Trophoblast cell (in vitro differentiated cells and primary cell): ENCODE data around the gene ATL2.

Source experiments
- DNase-seq, 2 donors: peaks; one replicate each; pipeline ENCODE4 v3.0.0-alpha.2; 2016
- H2AFZ ChIP-seq: 2 replicates; pipeline ENCODE4 v1.6.1; 2013; ENCODE audit warnings: low read length, moderate library complexity, mild to moderate bottlenecking; ENCODE audit not compliant: insufficient read depth, poor library complexity
- H2AK5ac ChIP-seq: 2 replicates; pipeline ENCODE4 v1.6.1; 2013; ENCODE audit warnings: mild to moderate bottlenecking, low read length
- H2BK120ac ChIP-seq: 2 replicates; pipeline ENCODE4 v1.6.1; 2013; ENCODE audit warnings: low read length, mild to moderate bottlenecking, moderate library complexity; ENCODE audit not compliant: insufficient read depth, poor library complexity
- H2BK12ac ChIP-seq: 2 replicates; pipeline ENCODE4 v1.6.1; 2013; ENCODE audit warnings: mild to moderate bottlenecking, low read length, moderate library complexity
- H2BK5ac ChIP-seq: 2 replicates; pipeline ENCODE4 v1.6.1; 2013; ENCODE audit warnings: low read length, low read depth, moderate library complexity, mild to moderate bottlenecking; ENCODE audit not compliant: poor library complexity
- H3K14ac ChIP-seq: 2 replicates; pipeline ENCODE4 v1.6.1; 2013; ENCODE audit warnings: mild to moderate bottlenecking, low read length
- H3K18ac ChIP-seq: 2 replicates; pipeline ENCODE4 v1.6.1; 2013; ENCODE audit warnings: mild to moderate bottlenecking, low read length
- H3K23ac ChIP-seq: 2 replicates; pipeline ENCODE4 v1.6.1; 2013; ENCODE audit warnings: low read length
- H3K27ac ChIP-seq: 2 replicates; pipeline ENCODE4 v1.5.1; 2013; ENCODE audit warnings: low read depth, mild to moderate bottlenecking, inconsistent platforms, low read length, moderate library complexity
- H3K27me3 ChIP-seq: 2 replicates; pipeline ENCODE4 v1.6.1; 2013; ENCODE audit warnings: inconsistent platforms, mild to moderate bottlenecking, low read length, moderate library complexity; ENCODE audit not compliant: insufficient read depth
- H3K36me3 ChIP-seq, 2 experiments: 1 replicate in 1 of 2; 2 replicates in 1 of 2; pipeline ENCODE4 v1.6.1; 2013; ENCODE audit warnings: low read length in 2 of 2, mild to moderate bottlenecking in 2 of 2, moderate library complexity in 1 of 2; ENCODE audit not compliant: insufficient read depth in 2 of 2, control insufficient read depth in 1 of 2
- H3K4ac ChIP-seq: 2 replicates; pipeline ENCODE4 v1.6.1; 2013; ENCODE audit warnings: low read depth, mild to moderate bottlenecking, low read length, moderate library complexity
- H3K4me1 ChIP-seq, 2 experiments: 1 replicate in 1 of 2; 2 replicates in 1 of 2; pipeline ENCODE4 v1.6.1; 2013; ENCODE audit warnings: low read length in 2 of 2, mild to moderate bottlenecking in 2 of 2, moderate library complexity in 1 of 2; ENCODE audit not compliant: insufficient read depth in 2 of 2, control insufficient read depth in 1 of 2
- H3K4me2 ChIP-seq: 2 replicates; pipeline ENCODE4 v1.6.1; 2013; ENCODE audit warnings: inconsistent platforms, mild to moderate bottlenecking, low read length, moderate library complexity
- H3K4me3 ChIP-seq: 2 replicates; pipeline ENCODE4 v1.5.1; 2013; ENCODE audit warnings: mild to moderate bottlenecking, low read depth, low read length, inconsistent platforms
- H3K79me1 ChIP-seq: one replicate; pipeline ENCODE4 v1.6.1; 2013; ENCODE audit warnings: low read length
- H3K79me2 ChIP-seq: 2 replicates; pipeline ENCODE4 v1.6.1; 2013; ENCODE audit warnings: low read length, mild to moderate bottlenecking; ENCODE audit not compliant: control insufficient read depth, insufficient read depth, poor library complexity
- H3K9ac ChIP-seq: 2 replicates; pipeline ENCODE4 v1.6.1; 2013; ENCODE audit warnings: mild to moderate bottlenecking, low read length
- H3K9me3 ChIP-seq: 2 replicates; pipeline ENCODE4 v1.6.1; 2013; ENCODE audit warnings: low read depth, mild to moderate bottlenecking, control low read depth, inconsistent platforms, low read length; ENCODE audit not compliant: insufficient read depth
- H4K12ac ChIP-seq: 2 replicates; pipeline ENCODE4 v1.6.1; 2013; ENCODE audit warnings: low read depth, mild to moderate bottlenecking, low read length, moderate library complexity
- H4K8ac ChIP-seq: 2 replicates; pipeline ENCODE4 v1.6.1; 2013; ENCODE audit warnings: low read depth, mild to moderate bottlenecking, low read length, moderate library complexity
- H4K91ac ChIP-seq: one replicate; pipeline ENCODE4 v1.6.1; 2013; ENCODE audit warnings: low read depth, mild to moderate bottlenecking, low read length, moderate library complexity
- WGBS: extraction: QIAGEN DNeasy Blood & Tissue Kit; methylation state at CpG from one replicate; pipeline ENCODE4 v1.1.7; 2013; ENCODE audit warnings: missing lambda C conversion rate; ENCODE audit not compliant: insufficient read length, insufficient coverage; ENCODE audit errors: extremely low coverage; 5-methylcytosine and 5-hydroxymethylcytosine counted together

ATL2 gene

GRCh38 chr2:38271697-38272096, 105.4 kb downstream of the ATL2 start:
- Histone ChIP-seq H3K36me3 (no peaks in the 10 kb centered on the region), H3K4me1 (no peaks in the 10 kb centered on the region), H3K18ac (no peak overlapping the region), H3K9me3 (peaks cover 3% of the 10 kb centered on the region), H3K14ac (no peak overlapping the region), H3K9ac (no peak overlapping the region), H3K27ac (no peak overlapping the region), H4K12ac (no peak overlapping the region), H2AK5ac (no peak overlapping the region), H3K27me3 (no peaks in the 10 kb centered on the region), H4K91ac (no peak overlapping the region), H4K8ac (no peak overlapping the region), H2AFZ (no peak overlapping the region), H3K79me2 (no peaks in the 10 kb centered on the region), H3K23ac (no peak overlapping the region), H3K4me2 (no peak overlapping the region), H3K79me1 (no peaks in the 10 kb centered on the region), H2BK5ac (no peak overlapping the region), H2BK12ac (no peak overlapping the region), H2BK120ac (no peak overlapping the region), H3K4me3 (no peak overlapping the region), H3K4ac (no peak overlapping the region)
- DNase-seq = no peak
- no CpG with 5 or more reads among the region's 3 CpGs for WGBS

- no peak overlapping the region for H2AFZ ChIP-seq
- H3K4me1 ChIP-seq = no peaks in the 10 kb centered on the region
- H4K12ac ChIP-seq = no peak overlapping the region
- no peak overlapping the region for H3K27ac ChIP-seq
- no peak overlapping the region for H3K23ac ChIP-seq
- no peaks in the 10 kb centered on the region for H3K79me2 ChIP-seq
- H3K18ac ChIP-seq = no peak overlapping the region
- no peaks in the 10 kb centered on the region for H3K27me3 ChIP-seq
- peaks cover 3% of the 10 kb centered on the region for H3K9me3 ChIP-seq
- no peak overlapping the region for H2BK120ac ChIP-seq
- H2BK5ac ChIP-seq = no peak overlapping the region
- no peak for DNase-seq
- no peaks in the 10 kb centered on the region for H3K79me1 ChIP-seq
- H3K9ac ChIP-seq = no peak overlapping the region
- no peak overlapping the region for H2AK5ac ChIP-seq
- no CpG with 5 or more reads among the region's 1 CpG for WGBS
- H4K8ac ChIP-seq = no peak overlapping the region
- H4K91ac ChIP-seq = no peak overlapping the region
- H3K4me2 ChIP-seq = no peak overlapping the region
- no peak overlapping the region for H3K4me3 ChIP-seq
- no peak overlapping the region for H2BK12ac ChIP-seq
- no peaks in the 10 kb centered on the region for H3K36me3 ChIP-seq
- no peak overlapping the region for H3K4ac ChIP-seq
- no peak overlapping the region for H3K14ac ChIP-seq
These were observed 107.7 kb downstream of the ATL2 start for GRCh38 chr2:38269421-38269820.

DNA sequence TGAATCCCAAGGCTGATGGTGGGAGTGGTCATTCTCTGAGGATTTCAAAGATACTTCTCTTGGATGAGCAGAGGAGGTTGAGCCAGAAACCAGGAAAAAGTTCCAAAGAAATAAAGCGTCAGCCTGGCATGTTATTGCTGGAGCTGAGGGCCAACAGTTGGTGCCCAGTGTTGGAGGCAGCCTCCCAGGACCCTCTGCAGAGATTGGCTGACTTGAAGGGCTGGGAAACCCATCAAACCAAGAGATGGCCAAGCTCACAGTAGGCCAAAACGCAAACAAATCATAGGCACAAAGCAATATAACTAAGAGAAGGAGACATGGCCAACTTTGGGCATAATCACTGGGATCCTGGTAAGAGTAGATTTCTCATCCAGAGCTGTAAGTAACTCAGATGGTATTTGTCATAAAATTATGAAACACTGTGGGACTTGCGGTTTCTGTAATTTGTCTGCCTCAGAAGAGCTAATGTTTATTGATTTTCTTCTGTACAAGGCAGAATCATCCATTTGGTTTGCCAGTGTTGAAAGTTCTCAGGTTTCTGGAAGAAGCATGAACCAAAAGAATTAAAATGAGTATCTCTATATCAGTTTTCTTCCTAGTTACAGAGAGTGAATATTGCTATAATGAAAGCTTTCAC, 108.3 kb downstream of the ATL2 start:
- H4K8ac ChIP-seq = no peak overlapping the region
- H3K18ac ChIP-seq = no peak overlapping the region
- no peaks in the 10 kb centered on the region for H3K79me2 ChIP-seq

GRCh38 chr2:38268001-38268400, 109.1 kb downstream of the ATL2 start:
- H4K8ac ChIP-seq = no peak overlapping the region
- no peaks in the 10 kb centered on the region for H3K79me1 ChIP-seq
- WGBS = no CpG with 5 or more reads among the region's 2 CpGs
- DNase-seq = no peak
- no peak overlapping the region for H4K91ac ChIP-seq
- H3K79me2 ChIP-seq = no peaks in the 10 kb centered on the region
- H2AK5ac ChIP-seq = no peak overlapping the region
- H3K9me3 ChIP-seq = peaks cover 3% of the 10 kb centered on the region
- no peaks in the 10 kb centered on the region for H3K4me1 ChIP-seq
- H4K12ac ChIP-seq = no peak overlapping the region
- H2BK120ac ChIP-seq = no peak overlapping the region
- no peaks in the 10 kb centered on the region for H3K36me3 ChIP-seq
- no peak overlapping the region for H3K14ac ChIP-seq
- H3K4me3 ChIP-seq = no peak overlapping the region
- no peak overlapping the region for H2AFZ ChIP-seq
- no peak overlapping the region for H2BK12ac ChIP-seq
- H3K18ac ChIP-seq = no peak overlapping the region
- no peak overlapping the region for H3K23ac ChIP-seq
- H3K9ac ChIP-seq = no peak overlapping the region
- H3K27ac ChIP-seq = no peak overlapping the region
- H3K4me2 ChIP-seq = no peak overlapping the region
- H3K27me3 ChIP-seq = no peaks in the 10 kb centered on the region
- no peak overlapping the region for H3K4ac ChIP-seq
- no peak overlapping the region for H2BK5ac ChIP-seq

More for the DNA sequence above, 108.3 kb downstream of the ATL2 start:
- no peak overlapping the region for H3K4ac ChIP-seq
- H4K12ac ChIP-seq = no peak overlapping the region
- no peak overlapping the region for H2BK120ac ChIP-seq
- WGBS = no CpG with 5 or more reads among the region's 3 CpGs
- no peak overlapping the region for H4K91ac ChIP-seq
- no peak overlapping the region for H3K14ac ChIP-seq
- no peak overlapping the region for H3K4me2 ChIP-seq
- H3K9ac ChIP-seq = no peak overlapping the region
- H2BK5ac ChIP-seq = no peak overlapping the region
- H3K36me3 ChIP-seq = no peaks in the 10 kb centered on the region
- H2AK5ac ChIP-seq = no peak overlapping the region
- peaks cover 3% of the 10 kb centered on the region for H3K9me3 ChIP-seq
- H3K23ac ChIP-seq = no peak overlapping the region
- H3K27ac ChIP-seq = no peak overlapping the region
- H3K27me3 ChIP-seq = no peaks in the 10 kb centered on the region
- H3K79me1 ChIP-seq = no peaks in the 10 kb centered on the region
- no peak overlapping the region for H3K4me3 ChIP-seq
- no peak for DNase-seq
- H2AFZ ChIP-seq = no peak overlapping the region
- no peaks in the 10 kb centered on the region for H3K4me1 ChIP-seq
- no peak overlapping the region for H2BK12ac ChIP-seq
